Loucy (cell line): ENCODE data around the gene SLC5A10.

Experiments
- EZH2phosphoT487 ChIP-seq: fragments of 200-600 bp; IDR thresholded peaks from 2 replicates; pipeline ENCODE4 v1.6.1; 2018; ENCODE audit warnings: antibody characterized with exemption, mild to moderate bottlenecking, moderate library complexity, borderline replicate concordance
- TF ChIP-seq, protein P1 (sequence below): fragments of 200-600 bp; sonication (generic); conservative IDR thresholded peaks from 2 replicates; pipeline ENCODE4 v1.5.1; 2014; ENCODE audit warnings: mild to moderate bottlenecking, antibody characterized with exemption, low read length

DNA sequence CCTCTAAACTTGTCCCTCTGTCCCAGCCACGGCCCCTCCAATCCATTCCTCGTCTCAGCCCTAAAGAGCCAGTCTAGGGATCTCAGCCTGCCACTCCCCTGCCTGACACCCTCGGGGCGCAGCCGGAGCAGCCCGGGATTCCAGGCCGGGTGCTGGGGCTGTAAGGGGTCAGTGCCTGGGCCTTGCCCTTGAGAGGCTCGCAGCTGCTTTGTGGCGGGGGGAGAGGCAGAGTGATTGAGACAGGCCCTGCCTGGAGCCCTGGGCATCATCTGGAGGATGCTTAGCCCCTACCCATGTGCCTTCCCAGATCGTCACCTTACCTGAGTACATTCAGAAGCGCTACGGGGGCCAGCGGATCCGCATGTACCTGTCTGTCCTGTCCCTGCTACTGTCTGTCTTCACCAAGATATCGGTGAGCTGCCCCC is 8.3 kb downstream of the SLC5A10 start:
- TF ChIP-seq, protein P1, sequence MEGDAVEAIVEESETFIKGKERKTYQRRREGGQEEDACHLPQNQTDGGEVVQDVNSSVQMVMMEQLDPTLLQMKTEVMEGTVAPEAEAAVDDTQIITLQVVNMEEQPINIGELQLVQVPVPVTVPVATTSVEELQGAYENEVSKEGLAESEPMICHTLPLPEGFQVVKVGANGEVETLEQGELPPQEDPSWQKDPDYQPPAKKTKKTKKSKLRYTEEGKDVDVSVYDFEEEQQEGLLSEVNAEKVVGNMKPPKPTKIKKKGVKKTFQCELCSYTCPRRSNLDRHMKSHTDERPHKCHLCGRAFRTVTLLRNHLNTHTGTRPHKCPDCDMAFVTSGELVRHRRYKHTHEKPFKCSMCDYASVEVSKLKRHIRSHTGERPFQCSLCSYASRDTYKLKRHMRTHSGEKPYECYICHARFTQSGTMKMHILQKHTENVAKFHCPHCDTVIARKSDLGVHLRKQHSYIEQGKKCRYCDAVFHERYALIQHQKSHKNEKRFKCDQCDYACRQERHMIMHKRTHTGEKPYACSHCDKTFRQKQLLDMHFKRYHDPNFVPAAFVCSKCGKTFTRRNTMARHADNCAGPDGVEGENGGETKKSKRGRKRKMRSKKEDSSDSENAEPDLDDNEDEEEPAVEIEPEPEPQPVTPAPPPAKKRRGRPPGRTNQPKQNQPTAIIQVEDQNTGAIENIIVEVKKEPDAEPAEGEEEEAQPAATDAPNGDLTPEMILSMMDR, result no peak
- TF ChIP-seq EZH2phosphoT487, result no peak
